ENCODE results near the gene ARAF.
A peak's percentile ranks its signal among the peaks of the same experiment; 100 is the strongest.
"Not testable (repeated sequence)": the region's sequence is repeated elsewhere in the genome, so short reads cannot be mapped to it uniquely, and the experiment has no call there.

ARAF gene

GRCh38 chrX:47560934-47561658 lies at the start of gene ARAF:
ARAF (plus strand) TSS chrX:47561205; CDS start chrX:47562968, 1,763 bp downstream.
- peak; percentile 72 to 93 for DNase-seq

- not testable (repeated sequence) for DNase-seq
Measured at GRCh38 chrX:47512383-47512782, 48.6 kb upstream of the ARAF start.

- DNase-seq = peak in 1 of 2 experiments; percentile 0
Measured at GRCh38 chrX:47513034-47513965, 47.7 kb upstream of the ARAF start.

GRCh38 chrX:47514533-47515235 lies 46.3 kb upstream of the ARAF start:
- no peak for DNase-seq

GRCh38 chrX:47515941-47516665 lies 44.9 kb upstream of the ARAF start:
- no peak for DNase-seq

GRCh38 chrX:47518144-47518543 lies 42.9 kb upstream of the ARAF start:
- DNase-seq = no peak

- DNase-seq = peak in 1 of 2 experiments; percentile 31
Measured at GRCh38 chrX:47523297-47523696, 37.7 kb upstream of the ARAF start.

- no peak for DNase-seq
Measured at GRCh38 chrX:47523713-47524166, 37.3 kb upstream of the ARAF start.

GRCh38 chrX:47529548-47529947 lies 31.5 kb upstream of the ARAF start:
- DNase-seq = no peak

- no peak for DNase-seq
Measured at GRCh38 chrX:47530049-47530448, 31.0 kb upstream of the ARAF start.

GRCh38 chrX:47539860-47540259 lies 21.1 kb upstream of the ARAF start:
- DNase-seq = no peak

- DNase-seq = peak; percentile 31 to 70
Measured at GRCh38 chrX:47540754-47541538, 20.1 kb upstream of the ARAF start.

- no peak for DNase-seq
Measured at GRCh38 chrX:47543496-47543895, 17.5 kb upstream of the ARAF start.

GRCh38 chrX:47556045-47556623 lies 4.9 kb upstream of the ARAF start:
- DNase-seq = peak; percentile 26 to 81

- DNase-seq = no peak
Measured at GRCh38 chrX:47558436-47558835, 2.6 kb upstream of the ARAF start.

- DNase-seq = no peak
Measured at GRCh38 chrX:47560179-47560933, 649 bp upstream of the ARAF start.

GRCh38 chrX:47561659-47562151 lies 700 bp downstream of the ARAF start:
- no peak for DNase-seq

GRCh38 chrX:47562615-47563243 lies 1.7 kb downstream of the ARAF start:
- no peak for DNase-seq

- DNase-seq = no peak
Measured at GRCh38 chrX:47563801-47564315, 2.9 kb downstream of the ARAF start.
